NOMO-1 treated with dmso at 0.1 percent for 144 hours (cell line): ENCODE results near the gene FAU.

ENCODE experiments used
- DNase-seq: peaks from one replicate; lab custom pipeline; 2025; ENCODE audit not compliant: unreplicated experiment; lab: John Stamatoyannopoulos, UW

Gene FAU

DNA sequence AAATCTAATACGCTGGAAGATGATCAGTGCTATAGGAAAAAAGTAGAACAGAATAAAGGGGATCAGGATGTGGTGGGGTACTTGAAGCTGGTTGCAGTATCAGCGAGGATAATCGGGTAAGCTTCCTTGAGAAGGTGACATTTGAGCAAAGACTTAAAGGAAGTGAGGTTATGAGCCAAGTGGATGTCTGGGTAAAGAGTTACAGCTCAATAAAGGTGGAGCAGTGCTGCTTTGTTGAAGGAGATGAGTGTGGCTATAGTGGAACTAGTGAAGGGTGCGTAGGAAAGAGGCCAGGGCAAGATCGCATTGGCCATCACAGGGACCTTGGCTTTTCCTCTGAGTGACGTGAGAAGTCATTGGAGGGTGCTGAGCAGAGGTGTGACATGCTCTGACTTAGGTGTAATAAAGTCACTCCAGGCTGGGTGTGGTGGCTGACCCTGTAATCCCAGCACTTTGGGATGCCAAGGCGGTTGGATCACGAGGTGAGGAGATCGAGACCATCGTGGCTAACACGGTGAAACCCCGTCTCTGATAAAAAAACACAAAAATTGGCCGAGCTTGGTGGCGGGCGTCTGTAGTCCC lies 14.7 kb upstream of the FAU start:
- DNase-seq: no peak

DNA sequence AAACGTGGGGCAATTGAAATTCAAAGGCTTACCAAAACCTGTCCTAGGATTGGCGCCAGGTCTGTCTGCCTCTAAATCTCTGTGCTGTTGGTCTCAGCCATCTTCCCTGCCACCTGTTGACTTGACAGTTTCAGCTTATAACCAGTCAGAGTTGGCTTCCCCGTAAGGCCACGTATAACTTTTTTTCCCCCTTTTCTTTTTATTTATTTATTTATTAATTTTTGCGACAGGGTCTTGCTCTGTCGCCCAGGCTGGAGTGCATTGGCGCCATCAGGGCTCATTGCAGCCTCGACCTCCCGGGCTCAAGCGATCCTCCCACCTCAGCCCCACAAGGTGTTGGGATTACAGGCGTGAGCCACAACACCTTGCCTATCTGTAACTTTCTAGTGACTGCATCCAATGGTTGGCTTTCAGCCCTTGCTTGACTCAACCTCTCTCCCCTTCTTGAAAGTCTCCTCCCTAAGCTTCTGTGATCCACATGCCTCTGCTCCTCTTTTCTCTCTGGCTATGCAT lies 13.8 kb upstream of the FAU start:
- DNase-seq: no peak

DNA sequence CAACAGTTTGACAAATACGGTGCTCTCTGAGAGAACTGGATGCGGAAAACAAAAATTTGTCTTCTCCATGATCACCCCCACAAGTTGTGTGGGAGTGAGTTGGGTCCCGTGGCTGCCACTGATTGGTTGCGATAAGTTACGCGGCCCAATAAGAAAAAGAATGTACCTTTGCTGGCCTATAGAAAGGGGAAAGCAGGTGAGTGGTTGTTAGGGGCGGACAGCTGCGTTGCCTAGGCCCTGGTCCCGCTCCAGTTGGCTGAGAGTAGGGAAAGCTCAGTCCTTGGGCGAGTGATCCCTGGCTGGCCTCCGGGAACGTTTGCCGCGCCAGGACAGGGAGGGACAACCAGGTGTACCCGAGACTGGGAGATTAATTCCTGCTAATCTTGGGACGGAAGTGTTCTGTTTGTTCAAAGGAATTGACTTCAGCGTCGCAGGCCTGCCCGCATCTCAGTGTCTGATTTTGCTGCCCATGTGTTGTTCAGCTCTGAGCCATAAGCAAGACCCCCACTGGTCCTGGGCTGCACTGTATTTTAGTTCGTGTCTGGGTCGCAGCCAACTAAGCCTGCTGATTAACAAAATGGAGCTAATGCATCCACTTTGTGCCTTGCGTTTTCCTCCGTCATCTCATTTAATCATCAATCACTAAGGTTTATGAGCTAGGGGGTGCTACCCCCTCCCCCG lies 13.2 kb upstream of the FAU start:
- peak; percentile 95 for DNase-seq

DNA sequence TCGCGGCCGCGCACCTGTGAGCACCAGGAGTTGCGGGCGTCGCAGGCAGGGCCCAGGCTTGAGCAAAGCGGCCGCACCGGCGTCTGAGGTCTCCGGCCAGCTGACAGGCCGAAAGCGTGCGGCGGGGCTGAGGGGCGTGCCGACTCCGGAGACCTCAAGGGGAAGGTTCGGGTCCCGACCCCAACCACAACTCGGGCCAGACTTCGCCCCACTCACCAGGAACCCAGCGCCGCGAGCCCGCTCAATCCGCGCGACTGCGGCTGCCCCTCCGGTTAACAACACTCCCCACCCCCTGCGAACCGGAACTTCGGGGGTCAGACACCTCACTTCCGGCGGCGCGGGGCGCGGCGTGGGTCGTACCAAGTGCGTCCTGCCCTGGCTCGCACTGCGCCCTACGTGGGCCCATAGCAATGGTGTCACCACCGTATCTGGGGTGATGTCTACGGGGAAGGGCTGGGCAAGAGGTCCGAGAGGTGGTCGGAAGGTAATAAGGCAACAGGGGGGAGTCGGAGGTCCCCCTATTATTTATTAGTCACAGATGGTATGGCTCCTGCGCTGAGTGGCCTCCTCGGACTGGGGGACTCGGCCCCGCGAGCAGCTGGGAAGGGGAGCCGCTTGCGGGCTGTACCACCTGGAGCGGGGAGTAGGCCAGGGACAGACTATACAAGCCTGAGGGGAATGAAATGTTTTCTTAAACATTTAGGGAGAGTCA lies 12.5 kb upstream of the FAU start, which contains the start of gene SYVN1:
Gene SYVN1 (minus strand): TSS at position 280 of the 712 bp plus-strand sequence. CDS start 918 bp downstream, outside the sequence.
- peak; percentile 91 for DNase-seq

DNA sequence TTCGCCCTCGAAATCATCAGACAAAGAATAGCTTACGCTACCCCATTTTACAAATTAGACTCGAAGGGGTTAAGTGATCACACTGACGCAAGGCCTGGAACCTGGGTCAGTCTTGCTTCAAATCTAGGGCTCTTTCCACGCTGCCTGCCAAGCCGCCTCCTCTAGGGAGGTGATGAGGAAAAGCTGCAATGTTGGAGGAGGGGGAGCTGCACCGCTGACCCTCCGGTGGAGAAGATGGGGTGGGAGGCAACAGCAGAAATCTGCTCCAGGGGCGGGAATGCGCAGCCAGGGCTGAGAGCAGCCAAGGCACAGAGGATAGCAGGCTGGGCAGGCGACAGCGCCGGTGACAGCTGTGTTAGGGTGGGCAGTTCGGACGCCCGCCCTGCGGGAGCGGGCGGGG lies 11.8 kb upstream of the FAU start:
- no peak for DNase-seq

DNA sequence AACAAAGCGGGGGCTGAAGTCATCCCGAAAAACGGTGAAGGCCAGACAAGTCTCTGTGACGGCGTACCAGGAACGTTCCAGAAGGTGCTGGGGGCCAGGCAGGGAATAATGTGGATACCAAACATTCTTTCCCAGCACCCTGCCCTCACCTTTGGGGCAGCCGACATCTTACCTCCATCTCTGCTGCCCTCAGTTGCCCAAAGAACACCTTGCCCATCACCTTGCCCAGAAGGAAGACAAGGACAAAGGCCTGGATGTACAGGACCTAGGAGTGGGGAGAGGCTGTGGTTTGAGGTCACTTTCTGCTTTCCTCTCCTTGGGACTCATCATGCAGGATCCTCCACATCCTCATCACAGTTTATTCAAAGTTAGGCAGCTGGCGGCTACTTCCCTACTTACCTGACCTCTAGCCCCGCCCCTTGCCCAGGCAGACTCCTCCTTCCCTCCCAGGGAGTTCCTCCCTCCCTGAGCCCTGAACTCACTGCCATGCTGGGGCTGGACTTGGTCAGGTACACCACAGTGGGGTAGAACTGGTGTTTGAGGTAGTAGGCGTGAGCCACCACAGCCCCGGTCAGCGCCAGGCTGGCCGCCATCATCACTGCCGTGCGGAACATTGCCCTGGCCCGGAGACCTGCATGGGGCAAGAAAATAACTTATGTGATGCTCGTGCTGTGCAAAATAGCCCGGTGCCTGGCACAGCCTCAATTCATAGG lies 11.2 kb upstream of the FAU start:
- peak; percentile 72 for DNase-seq

DNA sequence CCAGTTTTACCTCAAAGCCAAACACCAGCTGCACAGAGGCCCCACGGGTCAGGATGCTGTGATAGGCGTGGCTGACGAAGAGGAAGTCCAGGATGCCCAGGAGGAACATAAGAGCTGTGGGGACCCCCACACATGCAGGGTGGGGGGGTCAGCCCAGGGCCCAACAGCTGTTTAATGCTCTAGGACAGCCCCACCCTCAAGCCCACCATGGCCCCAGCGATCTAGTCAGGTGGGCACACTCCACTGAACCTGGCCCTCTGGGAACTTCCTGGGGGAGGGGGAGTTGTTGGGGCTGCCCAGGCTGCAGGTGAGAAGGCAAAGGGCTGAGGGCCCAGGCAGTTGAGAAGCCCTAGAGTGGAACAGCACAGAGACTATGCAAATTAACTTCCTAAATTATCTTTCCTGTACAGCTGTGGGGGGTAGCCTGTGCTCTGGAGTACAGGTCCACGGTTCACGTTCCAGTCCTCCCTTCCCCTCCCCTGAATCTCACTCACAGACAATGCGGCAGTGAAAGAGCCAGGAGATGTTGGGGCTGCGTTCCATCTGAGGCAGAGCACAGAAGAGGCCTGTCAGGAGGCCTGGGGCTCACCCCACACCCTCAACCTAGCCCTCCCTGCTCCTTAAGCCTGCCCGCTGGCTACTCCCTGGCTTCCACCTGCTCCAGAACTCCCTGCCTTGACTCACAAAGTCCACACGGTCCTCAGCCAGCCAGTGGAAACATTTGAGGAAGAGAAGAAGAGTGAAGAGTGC lies 10.5 kb upstream of the FAU start:
- DNase-seq: no peak

DNA sequence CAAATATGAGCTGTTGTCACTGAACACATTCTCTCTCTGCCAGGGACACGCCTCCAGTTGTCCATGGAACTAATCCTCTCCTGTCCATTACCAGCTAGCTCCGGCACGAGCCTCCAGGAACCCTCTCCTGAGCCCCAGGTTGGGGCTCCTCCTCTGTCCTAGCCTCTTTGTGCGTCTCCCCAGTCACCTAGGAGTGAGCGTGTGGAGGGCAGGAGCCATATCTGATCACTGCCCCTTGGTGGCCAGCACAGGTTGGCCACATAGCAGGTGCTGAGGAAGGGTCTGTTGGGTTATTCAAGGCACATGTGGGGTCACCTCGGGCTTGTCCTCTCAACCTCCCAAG lies 9.9 kb upstream of the FAU start:
- DNase-seq: no peak

DNA sequence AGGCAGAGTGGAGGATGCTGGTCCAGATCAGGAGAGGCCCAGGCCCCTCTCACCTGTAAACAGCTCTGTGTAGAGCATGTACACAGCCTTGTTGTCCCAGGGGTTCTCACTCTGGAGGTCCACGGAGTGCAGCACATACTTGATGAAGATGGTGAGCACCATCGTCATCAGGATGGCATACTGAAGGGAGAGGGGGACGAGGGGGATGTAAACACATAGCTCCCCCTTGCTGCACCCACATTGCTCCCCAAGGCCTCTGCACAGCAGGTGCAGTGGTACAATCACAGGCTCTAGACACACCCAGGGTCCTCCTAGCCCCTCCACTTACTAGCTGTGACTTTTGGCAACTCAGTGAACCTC lies 9.5 kb upstream of the FAU start:
- no peak for DNase-seq

DNA sequence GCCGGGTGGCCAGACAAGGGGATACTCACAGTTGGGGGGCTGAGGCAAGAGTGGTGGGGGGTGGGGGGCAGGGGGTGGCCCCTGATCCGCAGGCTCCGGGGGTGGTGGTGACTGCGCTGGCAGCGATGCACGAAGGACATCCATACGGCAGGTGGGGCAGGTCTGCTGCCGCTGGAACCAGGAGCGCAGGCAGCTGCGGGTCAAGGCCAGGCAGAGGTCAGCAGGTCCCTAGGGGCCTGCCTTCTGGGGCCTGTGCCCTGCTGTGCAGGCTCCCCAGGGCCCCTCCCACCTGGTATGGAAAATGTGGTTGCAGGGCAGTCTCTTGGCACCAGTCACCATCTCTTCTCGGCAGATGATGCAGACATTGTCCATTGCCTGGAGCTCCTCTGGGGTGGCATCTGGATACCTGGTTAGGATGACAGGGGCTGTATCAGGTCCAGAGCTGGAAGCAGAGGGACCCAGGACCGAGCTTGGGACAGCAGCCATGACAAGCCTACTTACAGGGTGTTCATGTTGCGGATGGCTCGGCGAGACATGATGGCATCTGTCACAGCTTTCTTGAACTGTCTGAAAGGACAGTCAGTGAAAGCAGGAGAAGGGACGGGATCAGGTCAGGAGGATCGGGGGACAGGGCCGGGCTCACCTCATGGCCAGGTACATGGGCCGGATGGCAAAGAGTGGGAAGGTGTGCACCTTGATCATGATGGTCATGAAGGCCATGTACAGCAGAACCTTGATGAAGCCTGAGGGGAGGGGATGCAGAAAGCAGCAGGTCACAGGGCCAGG lies 8.9 kb upstream of the FAU start:
- no peak for DNase-seq

DNA sequence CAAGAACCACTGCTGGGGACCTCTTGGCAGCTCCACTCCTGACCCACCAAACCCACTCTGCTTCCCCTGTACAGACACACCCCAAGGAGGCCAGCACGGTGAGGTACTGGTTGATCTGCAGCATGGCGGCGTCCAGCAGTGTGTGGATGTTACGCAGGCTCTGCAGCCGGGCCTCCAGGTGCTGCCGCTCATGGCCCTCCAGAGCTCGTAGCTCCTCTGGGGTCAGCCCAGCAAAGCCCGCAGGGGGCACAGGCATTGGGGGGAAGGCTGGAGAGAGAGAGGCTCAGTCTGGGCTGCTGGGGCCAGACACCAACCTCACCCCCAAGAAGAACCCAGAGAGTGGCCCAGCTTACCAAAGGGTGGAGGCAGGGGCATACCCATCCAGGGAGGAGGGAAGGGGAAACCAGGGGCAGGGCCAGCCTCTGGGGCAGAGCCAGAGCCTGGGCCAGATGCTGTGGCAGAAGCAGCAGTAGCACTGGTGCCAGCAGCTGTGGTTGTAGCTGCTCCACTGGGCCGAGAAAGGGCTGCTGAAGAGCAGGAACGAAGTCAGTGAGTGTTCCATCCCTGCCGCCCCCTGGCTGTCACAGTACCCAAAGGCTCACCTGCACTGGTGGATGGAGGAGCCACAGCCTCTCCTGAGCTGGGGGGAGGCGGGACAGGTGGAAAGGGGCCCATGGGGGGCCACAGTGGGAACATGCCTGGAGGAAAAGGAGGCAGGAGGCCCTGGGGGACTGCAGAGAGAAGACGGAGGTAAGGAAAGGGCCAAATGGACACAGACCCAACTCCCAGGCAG lies 7.9 kb upstream of the FAU start:
- DNase-seq: no peak

DNA sequence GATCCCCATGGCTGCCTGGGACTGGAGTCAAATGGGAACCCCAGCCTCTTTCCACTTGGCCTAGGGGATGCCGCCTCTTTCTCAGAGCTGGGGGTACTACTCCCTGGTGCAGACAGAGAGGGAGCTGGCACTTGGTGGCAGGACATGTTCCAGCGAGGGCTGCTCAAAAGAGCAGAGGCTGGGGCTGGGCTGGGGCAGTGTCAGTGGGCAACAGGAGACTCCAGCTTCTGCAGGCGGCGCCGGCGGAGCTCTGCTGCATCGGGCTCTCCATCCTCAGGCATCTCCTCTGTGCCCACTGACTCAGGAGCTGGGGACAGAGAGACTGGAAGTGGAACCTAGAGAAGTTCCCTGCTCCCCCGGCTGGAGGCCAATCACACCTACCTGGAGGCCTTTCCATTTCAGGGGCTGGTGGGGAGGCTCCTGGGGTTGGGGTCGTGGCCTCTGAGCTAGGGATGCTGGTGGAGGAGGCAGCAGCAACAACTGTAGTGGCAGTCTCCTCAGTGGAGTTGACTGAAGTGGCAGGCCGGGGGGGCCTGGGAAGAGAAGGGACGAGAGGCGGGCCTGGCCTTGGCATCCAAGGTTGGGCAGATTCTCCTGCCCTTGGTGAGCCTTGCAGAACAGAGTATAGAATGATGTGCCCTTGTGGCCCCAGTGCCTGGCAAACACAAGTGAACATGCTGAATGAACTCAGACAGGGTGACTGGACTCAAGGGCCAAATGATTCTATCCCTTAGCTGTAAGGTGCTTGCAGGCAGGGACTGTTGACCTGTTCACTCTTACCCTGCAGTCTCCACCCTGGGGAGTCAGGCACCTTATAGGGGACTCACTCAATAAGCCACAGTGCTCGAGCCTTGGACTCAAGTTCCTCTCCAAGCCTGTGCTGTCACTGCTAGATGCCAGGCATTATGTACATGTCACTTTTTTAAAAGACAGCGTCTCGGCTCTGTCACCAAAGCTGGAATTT lies 6.5 kb upstream of the FAU start:
- no peak for DNase-seq

DNA sequence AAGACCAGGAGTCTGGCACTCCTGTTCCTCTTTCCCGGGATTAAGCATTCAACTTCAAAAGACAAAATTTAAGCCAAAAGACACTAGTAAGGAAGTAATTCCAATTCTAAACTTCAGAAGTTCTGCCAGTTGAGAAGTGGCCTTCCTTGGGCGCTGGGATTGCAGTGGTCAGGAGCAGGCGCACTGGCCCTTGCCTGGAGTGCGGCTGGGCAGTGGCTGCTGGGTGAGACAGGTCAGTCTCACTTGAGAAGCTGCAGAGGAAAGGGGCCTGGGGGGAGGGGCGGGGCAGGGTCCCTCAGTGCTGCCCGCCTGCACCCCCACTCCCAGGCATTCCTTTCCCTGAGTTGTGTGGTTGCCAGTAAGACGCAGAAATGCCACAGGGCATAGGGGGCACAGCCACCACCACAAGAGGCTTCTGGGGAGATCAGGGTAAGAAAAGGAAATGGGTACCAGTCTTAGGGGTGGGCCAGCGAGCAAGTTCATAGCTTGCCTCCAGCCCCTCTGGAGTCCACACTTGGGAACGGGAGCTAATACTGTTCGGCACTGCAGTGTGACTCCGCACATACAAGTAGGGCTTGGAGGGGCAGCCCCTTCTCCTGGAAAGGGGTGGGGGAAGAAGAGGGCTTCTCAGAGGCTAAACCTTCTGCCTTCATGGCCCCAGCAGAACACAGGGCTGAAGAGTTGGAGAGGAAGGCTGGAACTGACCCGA lies 5.7 kb upstream of the FAU start:
- DNase-seq: no peak

DNA sequence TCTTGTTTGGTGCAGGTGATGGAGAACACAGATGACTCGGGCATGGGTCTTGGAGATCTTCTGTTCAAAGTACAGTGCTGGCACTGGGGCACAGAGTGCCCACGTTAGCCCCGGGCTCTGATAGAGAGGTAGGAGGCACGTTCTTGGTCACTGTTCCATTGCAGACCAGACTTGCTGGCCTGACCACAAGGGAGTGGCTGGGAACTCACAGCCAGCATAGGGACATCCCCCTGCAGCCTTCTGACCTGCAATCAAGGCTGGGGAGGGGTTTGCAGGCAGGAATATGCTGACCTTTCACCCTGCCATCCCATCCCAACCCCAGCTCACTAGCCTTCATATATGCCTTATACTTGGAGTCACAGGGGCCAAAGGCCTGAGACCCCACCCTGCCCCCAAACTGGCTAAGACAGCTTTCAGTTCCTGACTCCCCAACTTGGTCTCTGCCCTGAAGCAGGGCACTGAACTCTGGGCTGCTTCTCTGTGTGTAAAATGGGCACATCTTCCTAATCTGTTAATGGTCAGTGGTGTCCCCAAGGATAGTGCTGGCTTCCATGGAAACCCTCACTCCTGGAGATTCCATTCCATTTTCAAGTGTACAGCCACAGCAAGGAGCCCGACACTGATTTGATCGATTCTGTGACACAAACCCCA lies 4.8 kb upstream of the FAU start:
- no peak for DNase-seq

DNA sequence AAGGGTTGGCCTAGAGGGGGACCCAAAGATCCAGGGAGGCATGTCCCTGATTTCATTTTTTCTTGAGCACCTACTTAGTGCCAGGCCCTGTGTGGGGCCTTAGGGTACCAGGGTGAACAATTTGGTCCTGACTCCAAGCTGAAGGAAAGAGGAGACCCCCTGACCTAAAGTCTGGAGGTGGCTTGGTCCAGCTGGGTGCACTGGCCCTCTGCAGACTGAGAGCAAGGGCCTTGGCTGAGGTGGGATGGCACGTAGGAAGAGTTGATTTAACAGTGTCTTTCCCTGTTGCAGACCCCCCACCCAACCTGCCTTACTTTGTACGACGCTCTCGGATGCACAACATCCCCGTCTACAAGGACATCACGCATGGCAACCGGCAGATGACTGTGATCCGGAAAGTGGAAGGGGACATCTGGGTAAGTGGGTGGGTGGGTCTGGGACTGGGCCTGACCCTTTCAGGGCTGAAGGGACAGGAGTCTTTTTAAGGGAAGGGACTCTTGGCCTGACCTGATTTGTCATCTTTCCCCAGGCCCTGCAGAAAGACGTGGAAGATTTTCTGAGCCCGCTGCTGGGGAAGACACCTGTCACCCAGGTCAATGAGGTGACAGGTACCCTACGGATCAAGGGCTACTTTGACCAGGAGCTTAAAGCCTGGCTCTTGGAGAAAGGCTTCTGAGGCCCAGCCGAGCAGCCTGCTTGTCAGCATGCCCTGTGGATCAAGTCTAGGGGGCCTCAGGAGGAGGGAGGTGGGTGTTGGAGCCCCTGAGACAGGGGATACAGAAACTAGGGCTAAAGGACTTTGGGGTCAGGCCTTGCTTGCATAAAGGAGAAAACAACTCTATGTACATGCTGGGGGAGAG lies 3.5 kb upstream of the FAU start:
- DNase-seq: no peak

DNA sequence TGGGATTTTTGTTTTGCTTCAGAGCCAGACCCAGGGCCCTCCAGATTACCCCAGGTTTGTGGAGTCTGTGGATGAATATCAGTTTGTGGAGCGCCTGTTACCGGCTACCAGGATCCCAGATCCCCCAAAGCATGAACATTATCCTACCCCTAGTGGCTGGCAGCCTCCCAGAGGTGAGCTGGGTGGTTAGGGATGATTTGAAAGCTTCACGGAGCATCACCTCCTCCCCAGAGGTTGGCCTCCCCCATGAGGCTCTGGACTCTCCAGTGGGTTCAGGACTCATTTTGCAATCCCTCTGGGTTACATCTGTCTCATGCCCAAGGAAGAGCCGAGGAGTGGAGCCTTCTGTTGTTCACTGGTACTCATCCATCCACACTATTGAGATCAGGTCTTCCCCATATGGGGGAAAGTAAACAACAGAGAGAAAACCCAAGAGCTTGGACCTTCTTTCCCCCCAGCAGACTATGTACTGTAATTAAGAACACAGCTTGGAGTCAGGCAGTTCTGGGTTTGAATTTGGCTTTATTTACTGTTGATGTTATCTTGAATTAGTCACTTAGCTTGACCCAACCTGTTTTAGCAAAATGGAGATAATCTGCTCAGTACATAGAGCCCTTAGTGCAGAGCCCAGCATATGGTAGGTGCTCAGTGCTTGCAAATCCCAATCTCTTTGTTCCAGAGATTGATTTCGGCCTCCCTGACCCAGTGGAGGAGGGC lies 2.7 kb upstream of the FAU start:
- no peak for DNase-seq
